HCT116 (cell line): ENCODE measurements around the gene PCCA. TPM values are rescaled to one million over a fixed set of nuclear protein-coding genes. Genes with fewer than 3 reads are reported as not detected.

Experiments
- ATAC-seq: fragments of 200-7000 bp; cut with Tn5 transposase; 2 replicates; pipeline ENCODE4 v1.9.1; 2020; ENCODE audit warnings: mild to moderate bottlenecking, moderate library complexity
- BruUV-seq: library from RNA; stranded (reverse); fragments of 400-500 nt; replicated peaks from 2 replicates; lab custom pipeline; 2021; lab: Mats Ljungman, UMichigan
- CTCF ChIA-PET: fragments of 300-600 bp; sonication (Branson Sonifier 250); formaldehyde crosslinking; loops from one replicate; lab custom pipeline; 2021; ENCODE audit warnings: antibody characterized with exemption; lab: Charles Lee
- POLR2A ChIA-PET: fragments of 300-600, 350-600 bp; sonication (Branson Sonifier 250); formaldehyde crosslinking; loops from one replicate; lab custom pipeline; 2021; ENCODE audit warnings: antibody characterized with exemption; lab: Charles Lee
- RAD21 ChIA-PET, 2 experiments: fragments of 300-600 bp; sonication (Branson Sonifier 250); formaldehyde crosslinking; loops; one replicate each; lab custom pipeline; 2023; ENCODE audit warnings: low total read pairs in 2 of 2; ENCODE audit not compliant: uncharacterized antibody in 2 of 2, unreplicated experiment in 2 of 2, low non-redundant PET in 1 of 2; lab: Charles Lee
- DNase-seq: peaks from one replicate; pipeline ENCODE4 v3.0.0-alpha.2; 2010; ENCODE audit warnings: low read depth, low spot score
- H2AFZ ChIP-seq: fragments of 200-600 bp; shearing (Covaris generic), sonication (generic); 2 replicates; pipeline ENCODE4 v1.6.1; 2017; ENCODE audit warnings: low read depth, mixed run types, mixed read lengths, antibody characterized with exemption, low read length; ENCODE audit not compliant: poor library complexity, severe bottlenecking
- H3K27ac ChIP-seq: 2 replicates; pipeline ENCODE4 v1.5.1; 2012; ENCODE audit warnings: low read depth, low read length
- H3K27me3 ChIP-seq: fragments of 200-600 bp; sonication (generic); 2 replicates; pipeline ENCODE4 v1.6.1; 2016; ENCODE audit warnings: mixed run types, low read length, mixed read lengths; ENCODE audit not compliant: insufficient read depth
- H3K36me3 ChIP-seq, 2 experiments: fragments of 200-500 bp in 1 of 2; fragments of 200-600 bp in 1 of 2; sonication (Bioruptor generic) in 1 of 2; sonication (generic) in 1 of 2; 2 replicates each; pipeline versions ENCODE4 v1.5.1 to v1.6.1; 2014 to 2016; ENCODE audit warnings: low read length in 2 of 2, inconsistent platforms in 1 of 2, mixed read lengths in 1 of 2, mixed run types in 1 of 2; ENCODE audit not compliant: insufficient read depth in 2 of 2, control insufficient read depth in 1 of 2
- H3K4me1 ChIP-seq, 2 experiments: fragments of 200-600 bp in 1 of 2; sonication (generic) in 1 of 2; 2 replicates each; pipeline versions ENCODE4 v1.5.1 to v1.6.1; 2012 to 2017; ENCODE audit warnings: low read length in 2 of 2, inconsistent platforms in 1 of 2, mild to moderate bottlenecking in 1 of 2, mixed read lengths in 1 of 2, mixed run types in 1 of 2, moderate library complexity in 1 of 2; ENCODE audit not compliant: insufficient read depth in 2 of 2, control insufficient read depth in 1 of 2
- H3K4me2 ChIP-seq: fragments of 200-600 bp; sonication (generic); 2 replicates; pipeline ENCODE4 v1.6.1; 2017; ENCODE audit warnings: mixed run types, low read length, mixed read lengths
- H3K4me3 ChIP-seq, 2 experiments: fragments of 200-600 bp in 1 of 2; sonication (generic) in 1 of 2; replicated peaks in 1 of 2; 2 replicates each; pipeline ENCODE4 v1.5.1; 2011 to 2016; ENCODE audit warnings: low read length in 2 of 2, control low read depth in 1 of 2, low read depth in 1 of 2, mild to moderate bottlenecking in 1 of 2, mixed read lengths in 1 of 2, mixed run types in 1 of 2
- H3K79me2 ChIP-seq: fragments of 200-600 bp; sonication (generic); 2 replicates; pipeline ENCODE4 v1.6.1; 2017; ENCODE audit warnings: mild to moderate bottlenecking, mixed run types, low read length, moderate library complexity, mixed read lengths; ENCODE audit not compliant: insufficient read depth
- H3K9ac ChIP-seq: fragments of 200-600 bp; sonication (generic); 2 replicates; pipeline ENCODE4 v1.6.1; 2016; ENCODE audit warnings: low read length, mixed read lengths
- H3K9me2 ChIP-seq: fragments of 200-600 bp; sonication (generic), shearing (Covaris generic); 2 replicates; pipeline ENCODE4 v1.6.1; 2017; ENCODE audit warnings: mixed run types, mild to moderate bottlenecking, moderate library complexity; ENCODE audit not compliant: insufficient read depth
- H3K9me3 ChIP-seq, 2 experiments: fragments of 200-500 bp in 1 of 2; fragments of 200-600 bp in 1 of 2; sonication (Bioruptor generic) in 1 of 2; sonication (generic) in 1 of 2; 2 replicates each; pipeline ENCODE4 v1.6.1; 2014 to 2017; ENCODE audit warnings: low read length in 2 of 2, mixed read lengths in 2 of 2, inconsistent platforms in 1 of 2, low read depth in 1 of 2, mild to moderate bottlenecking in 1 of 2, mixed run types in 1 of 2, moderate library complexity in 1 of 2; ENCODE audit not compliant: control insufficient read depth in 1 of 2, insufficient read depth in 1 of 2
- H4K20me1 ChIP-seq: fragments of 200-600 bp; sonication (generic), shearing (Covaris generic); 2 replicates; pipeline ENCODE4 v1.6.1; 2017; ENCODE audit warnings: mixed run types, mild to moderate bottlenecking, moderate library complexity; ENCODE audit not compliant: insufficient read depth
- ELF1 ChIP-seq: IDR thresholded peaks from 2 replicates; pipeline ENCODE4 v1.6.1; 2012; ENCODE audit warnings: low read depth, borderline replicate concordance
- EZH2 ChIP-seq: fragments of 200-600 bp; sonication (generic); IDR thresholded peaks from 2 replicates; pipeline ENCODE4 v1.6.1; 2017; ENCODE audit warnings: antibody characterized with exemption, mixed run types
- FOSL1 ChIP-seq: IDR thresholded peaks from 2 replicates; pipeline ENCODE4 v1.6.1; 2012; ENCODE audit warnings: low read depth
- JUND ChIP-seq: IDR thresholded peaks from 2 replicates; pipeline ENCODE4 v1.6.1; 2012
- POLR2A ChIP-seq: IDR thresholded peaks from 2 replicates; pipeline ENCODE4 v1.7.0; 2011; ENCODE audit warnings: borderline replicate concordance; ENCODE audit not compliant: insufficient read depth, insufficient read length; ENCODE audit errors: extremely low read depth
- POLR2AphosphoS5 ChIP-seq: IDR thresholded peaks from 2 replicates; pipeline ENCODE4 v1.6.1; 2011; ENCODE audit warnings: mild to moderate bottlenecking, low read depth, low read length, moderate library complexity
- SIN3A ChIP-seq: IDR thresholded peaks from 2 replicates; pipeline ENCODE4 v1.6.1; 2012; ENCODE audit warnings: low read depth
- SP1 ChIP-seq: IDR thresholded peaks from 2 replicates; pipeline ENCODE4 v1.6.1; 2012; ENCODE audit warnings: low read depth
- TCF7L2 ChIP-seq: IDR thresholded peaks from 2 replicates; pipeline ENCODE4 v1.7.0; 2011; ENCODE audit warnings: borderline replicate concordance, inconsistent platforms; ENCODE audit not compliant: insufficient read depth, insufficient read length; ENCODE audit errors: extremely low read depth
- ZFX ChIP-seq: fragments of 450-650 bp; IDR thresholded peaks from 2 replicates; pipeline ENCODE4 v1.6.1; 2017
- ZNF274 ChIP-seq: fragments of 200-500 bp; sonication (Bioruptor generic); IDR thresholded peaks from 2 replicates; pipeline ENCODE4 v1.6.1; 2014; ENCODE audit warnings: mild to moderate bottlenecking, low read depth, low read length, inconsistent platforms
- intact Hi-C: fragments of 100-400 bp; cut with micrococcal nuclease; formaldehyde crosslinking; loops from 2 replicates; pipeline ENCODE4 v1.10.0; 2022
- total RNA-seq: library from RNA; stranded (reverse); gene quantifications from one replicate; pipeline ENCODE4 v1.2.1, GENCODE V29; 2021; ENCODE audit not compliant: unreplicated experiment
- TF ChIP-seq, protein P1 (sequence below): IDR thresholded peaks from 2 replicates; pipeline ENCODE4 v1.6.1; 2012; ENCODE audit warnings: low read depth
- TF ChIP-seq, protein P2 (sequence below): IDR thresholded peaks from 2 replicates; pipeline ENCODE4 v1.6.1; 2011; ENCODE audit warnings: mild to moderate bottlenecking, low read length, moderate library complexity; ENCODE audit not compliant: insufficient replicate concordance; ENCODE audit errors: extremely low read depth
- TF ChIP-seq, protein P3 (sequence below): IDR thresholded peaks from 2 replicates; pipeline ENCODE4 v1.6.1; 2012
- TF ChIP-seq, protein P4 (sequence below), 3 experiments: fragments of 200-600 bp in 1 of 3; sonication (generic) in 1 of 3; IDR thresholded peaks in 2 of 3; conservative IDR thresholded peaks in 1 of 3; 2 replicates each; pipeline ENCODE4 v1.5.1; 2012 to 2017; ENCODE audit warnings: low read depth in 2 of 3, low read length in 2 of 3, antibody characterized with exemption in 1 of 3, borderline replicate concordance in 1 of 3, control low read depth in 1 of 3, mild to moderate bottlenecking in 1 of 3, mixed read lengths in 1 of 3, mixed run types in 1 of 3, moderate library complexity in 1 of 3; ENCODE audit not compliant: insufficient read depth in 1 of 3
- TF ChIP-seq, protein P5 (sequence below): IDR thresholded peaks from 2 replicates; pipeline ENCODE4 v1.6.1; 2012

The PCCA gene
- total RNA-seq, 1 experiment from 2014 or later = 23.0 TPM

DNA sequence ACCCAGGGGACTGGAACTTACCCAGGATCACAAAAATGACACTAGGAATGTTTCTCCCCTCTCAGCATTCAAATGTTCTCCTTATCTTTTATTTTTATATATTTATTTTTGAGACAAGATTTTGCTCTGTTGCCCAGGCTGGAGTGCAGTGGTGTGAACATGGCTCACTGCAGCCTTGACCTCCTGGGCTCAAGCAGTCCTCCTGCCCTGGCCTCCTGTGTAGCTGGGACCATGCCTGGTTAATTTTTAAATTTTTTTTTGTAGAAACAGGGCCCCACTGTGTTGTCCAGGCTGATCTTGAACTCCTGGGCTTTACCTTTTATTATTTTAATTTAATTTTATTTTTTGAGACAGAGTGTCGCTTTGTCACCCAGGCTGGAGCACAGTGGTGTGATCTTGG is 108.2 kb downstream of the PCCA start:
- no peak overlapping the region for H3K4me2 ChIP-seq
- no peaks in the 10 kb centered on the region for H3K36me3 ChIP-seq
- H2AFZ ChIP-seq = no peak overlapping the region
- no peaks in the 10 kb centered on the region for H3K9me2 ChIP-seq
- H3K27me3 ChIP-seq = no peaks in the 10 kb centered on the region
- RAD21 ChIA-PET = no interaction called here
- no peak for DNase-seq
- H3K79me2 ChIP-seq = no peaks in the 10 kb centered on the region
- intact Hi-C loops = no loop called here
- BruUV-seq = no TSS peak
- no peak for ATAC-seq
- no peak overlapping the region for H3K27ac ChIP-seq
- CTCF ChIA-PET = no interaction called here
- H3K4me3 ChIP-seq = no peak overlapping the region
- TF ChIP-seq, protein P1, sequence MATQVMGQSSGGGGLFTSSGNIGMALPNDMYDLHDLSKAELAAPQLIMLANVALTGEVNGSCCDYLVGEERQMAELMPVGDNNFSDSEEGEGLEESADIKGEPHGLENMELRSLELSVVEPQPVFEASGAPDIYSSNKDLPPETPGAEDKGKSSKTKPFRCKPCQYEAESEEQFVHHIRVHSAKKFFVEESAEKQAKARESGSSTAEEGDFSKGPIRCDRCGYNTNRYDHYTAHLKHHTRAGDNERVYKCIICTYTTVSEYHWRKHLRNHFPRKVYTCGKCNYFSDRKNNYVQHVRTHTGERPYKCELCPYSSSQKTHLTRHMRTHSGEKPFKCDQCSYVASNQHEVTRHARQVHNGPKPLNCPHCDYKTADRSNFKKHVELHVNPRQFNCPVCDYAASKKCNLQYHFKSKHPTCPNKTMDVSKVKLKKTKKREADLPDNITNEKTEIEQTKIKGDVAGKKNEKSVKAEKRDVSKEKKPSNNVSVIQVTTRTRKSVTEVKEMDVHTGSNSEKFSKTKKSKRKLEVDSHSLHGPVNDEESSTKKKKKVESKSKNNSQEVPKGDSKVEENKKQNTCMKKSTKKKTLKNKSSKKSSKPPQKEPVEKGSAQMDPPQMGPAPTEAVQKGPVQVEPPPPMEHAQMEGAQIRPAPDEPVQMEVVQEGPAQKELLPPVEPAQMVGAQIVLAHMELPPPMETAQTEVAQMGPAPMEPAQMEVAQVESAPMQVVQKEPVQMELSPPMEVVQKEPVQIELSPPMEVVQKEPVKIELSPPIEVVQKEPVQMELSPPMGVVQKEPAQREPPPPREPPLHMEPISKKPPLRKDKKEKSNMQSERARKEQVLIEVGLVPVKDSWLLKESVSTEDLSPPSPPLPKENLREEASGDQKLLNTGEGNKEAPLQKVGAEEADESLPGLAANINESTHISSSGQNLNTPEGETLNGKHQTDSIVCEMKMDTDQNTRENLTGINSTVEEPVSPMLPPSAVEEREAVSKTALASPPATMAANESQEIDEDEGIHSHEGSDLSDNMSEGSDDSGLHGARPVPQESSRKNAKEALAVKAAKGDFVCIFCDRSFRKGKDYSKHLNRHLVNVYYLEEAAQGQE = no peak
- TF ChIP-seq, protein P2, sequence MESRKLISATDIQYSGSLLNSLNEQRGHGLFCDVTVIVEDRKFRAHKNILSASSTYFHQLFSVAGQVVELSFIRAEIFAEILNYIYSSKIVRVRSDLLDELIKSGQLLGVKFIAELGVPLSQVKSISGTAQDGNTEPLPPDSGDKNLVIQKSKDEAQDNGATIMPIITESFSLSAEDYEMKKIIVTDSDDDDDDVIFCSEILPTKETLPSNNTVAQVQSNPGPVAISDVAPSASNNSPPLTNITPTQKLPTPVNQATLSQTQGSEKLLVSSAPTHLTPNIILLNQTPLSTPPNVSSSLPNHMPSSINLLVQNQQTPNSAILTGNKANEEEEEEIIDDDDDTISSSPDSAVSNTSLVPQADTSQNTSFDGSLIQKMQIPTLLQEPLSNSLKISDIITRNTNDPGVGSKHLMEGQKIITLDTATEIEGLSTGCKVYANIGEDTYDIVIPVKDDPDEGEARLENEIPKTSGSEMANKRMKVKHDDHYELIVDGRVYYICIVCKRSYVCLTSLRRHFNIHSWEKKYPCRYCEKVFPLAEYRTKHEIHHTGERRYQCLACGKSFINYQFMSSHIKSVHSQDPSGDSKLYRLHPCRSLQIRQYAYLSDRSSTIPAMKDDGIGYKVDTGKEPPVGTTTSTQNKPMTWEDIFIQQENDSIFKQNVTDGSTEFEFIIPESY = no peak
- TF ChIP-seq, protein P3, sequence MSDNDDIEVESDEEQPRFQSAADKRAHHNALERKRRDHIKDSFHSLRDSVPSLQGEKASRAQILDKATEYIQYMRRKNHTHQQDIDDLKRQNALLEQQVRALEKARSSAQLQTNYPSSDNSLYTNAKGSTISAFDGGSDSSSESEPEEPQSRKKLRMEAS = no peak
- TF ChIP-seq, protein P4, sequence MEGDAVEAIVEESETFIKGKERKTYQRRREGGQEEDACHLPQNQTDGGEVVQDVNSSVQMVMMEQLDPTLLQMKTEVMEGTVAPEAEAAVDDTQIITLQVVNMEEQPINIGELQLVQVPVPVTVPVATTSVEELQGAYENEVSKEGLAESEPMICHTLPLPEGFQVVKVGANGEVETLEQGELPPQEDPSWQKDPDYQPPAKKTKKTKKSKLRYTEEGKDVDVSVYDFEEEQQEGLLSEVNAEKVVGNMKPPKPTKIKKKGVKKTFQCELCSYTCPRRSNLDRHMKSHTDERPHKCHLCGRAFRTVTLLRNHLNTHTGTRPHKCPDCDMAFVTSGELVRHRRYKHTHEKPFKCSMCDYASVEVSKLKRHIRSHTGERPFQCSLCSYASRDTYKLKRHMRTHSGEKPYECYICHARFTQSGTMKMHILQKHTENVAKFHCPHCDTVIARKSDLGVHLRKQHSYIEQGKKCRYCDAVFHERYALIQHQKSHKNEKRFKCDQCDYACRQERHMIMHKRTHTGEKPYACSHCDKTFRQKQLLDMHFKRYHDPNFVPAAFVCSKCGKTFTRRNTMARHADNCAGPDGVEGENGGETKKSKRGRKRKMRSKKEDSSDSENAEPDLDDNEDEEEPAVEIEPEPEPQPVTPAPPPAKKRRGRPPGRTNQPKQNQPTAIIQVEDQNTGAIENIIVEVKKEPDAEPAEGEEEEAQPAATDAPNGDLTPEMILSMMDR (IDR thresholded peaks at IDR 0.05 in 2 of 3, conservative IDR thresholded peaks at IDR 0.05 in 1 of 3; ENCODE audit: borderline replicate concordance in 1 of 3, insufficient read depth in 1 of 3, low read depth in 2 of 3, low read length in 2 of 3) = no peak
- no peak for TF ChIP-seq ZFX
- no peak for TF ChIP-seq ELF1
- no peak for TF ChIP-seq ZNF274
- TF ChIP-seq SIN3A = no peak
- TF ChIP-seq SP1 = no peak
- TF ChIP-seq EZH2 = no peak
- no peak for TF ChIP-seq POLR2A
- TF ChIP-seq FOSL1 = no peak
- TF ChIP-seq, protein P5, sequence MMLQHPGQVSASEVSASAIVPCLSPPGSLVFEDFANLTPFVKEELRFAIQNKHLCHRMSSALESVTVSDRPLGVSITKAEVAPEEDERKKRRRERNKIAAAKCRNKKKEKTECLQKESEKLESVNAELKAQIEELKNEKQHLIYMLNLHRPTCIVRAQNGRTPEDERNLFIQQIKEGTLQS = no peak
- TF ChIP-seq TCF7L2 = no peak
- no peak for TF ChIP-seq JUND
- TF ChIP-seq POLR2AphosphoS5 = no peak
- H3K9me3 ChIP-seq = no peaks in the 10 kb centered on the region
- H3K9ac ChIP-seq = no peak overlapping the region
- H3K4me1 ChIP-seq = no peaks in the 10 kb centered on the region
- POLR2A ChIA-PET = no interaction called here
- H4K20me1 ChIP-seq = no peaks in the 10 kb centered on the region
